Breast epithelium (tissue), 4 donors: Measurements from ENCODE around the gene LMTK3. TPM values are rescaled to one million over a fixed set of nuclear protein-coding genes. Genes with fewer than 3 reads are reported as not detected.

Experiments
- DNase-seq, 2 donors: peaks; one replicate each; pipeline ENCODE4 v3.0.0-alpha.2; 2019; ENCODE audit warnings: low spot score in 2 of 2
- H3K27ac ChIP-seq, 2 donors: fragments of 200-600 bp; sonication (generic) in 1 of 2; one replicate each; pipeline ENCODE4 v1.5.1; 2016 to 2019; ENCODE audit warnings: mild to moderate bottlenecking in 1 of 2
- H3K27me3 ChIP-seq, 2 donors: fragments of 200-600 bp; sonication (generic) in 1 of 2; one replicate each; pipeline versions ENCODE4 v1.5.1 to v1.6.0; 2017 to 2019; ENCODE audit warnings: control low read depth in 1 of 2, mild to moderate bottlenecking in 1 of 2
- H3K36me3 ChIP-seq: fragments of 200-600 bp; one replicate; pipeline ENCODE4 v1.5.1; 2019
- H3K4me1 ChIP-seq, 2 donors: fragments of 200-600 bp; sonication (generic); one replicate each; pipeline ENCODE4 v1.5.1; 2016 to 2019; ENCODE audit warnings: control low read depth in 1 of 2
- H3K4me3 ChIP-seq, 3 donors: fragments of 200-600 bp; sonication (generic); 1 replicate in 2 of 3; 2 replicates in 1 of 3; pipeline ENCODE4 v1.5.1; 2016 to 2019; ENCODE audit warnings: mild to moderate bottlenecking in 3 of 3, moderate library complexity in 2 of 3
- H3K9me3 ChIP-seq, 2 donors: fragments of 200-600 bp; sonication (generic) in 1 of 2; one replicate each; pipeline ENCODE4 v1.5.1; 2016 to 2019; ENCODE audit warnings: control low read depth in 1 of 2
- CTCF ChIP-seq, 3 donors: fragments of 450-650 bp; IDR thresholded peaks; one replicate each; pipeline ENCODE4 v1.5.1; 2016 to 2017; ENCODE audit warnings: antibody characterized with exemption in 3 of 3, mild to moderate bottlenecking in 3 of 3, moderate library complexity in 3 of 3
- POLR2A ChIP-seq: fragments of 450-650 bp; IDR thresholded peaks from one replicate; pipeline ENCODE4 v1.6.1; 2016; ENCODE audit warnings: antibody characterized with exemption, mild to moderate bottlenecking, moderate library complexity
- POLR2AphosphoS5 ChIP-seq, 3 donors: sonication (generic); formaldehyde crosslinking; IDR thresholded peaks; one replicate each; pipeline ENCODE4 v1.6.1; 2017; ENCODE audit warnings: antibody characterized with exemption in 3 of 3
- intact Hi-C: fragments of 100-400 bp; cut with DNase I; formaldehyde crosslinking; loops from one replicate; pipeline ENCODE4 v1.15.1; 2023; ENCODE audit warnings: low total_unique reads
- total RNA-seq, 3 donors: library from RNA; depleted of rRNA; stranded (reverse); fragments of >200 nt; gene quantifications; one replicate each; pipeline ENCODE4 v1.1.0, GENCODE V29; 2016

Gene LMTK3
- total RNA-seq, 3 donors from 2014 or later: 1.3 to 2.9 TPM; not detected in 1

DNA sequence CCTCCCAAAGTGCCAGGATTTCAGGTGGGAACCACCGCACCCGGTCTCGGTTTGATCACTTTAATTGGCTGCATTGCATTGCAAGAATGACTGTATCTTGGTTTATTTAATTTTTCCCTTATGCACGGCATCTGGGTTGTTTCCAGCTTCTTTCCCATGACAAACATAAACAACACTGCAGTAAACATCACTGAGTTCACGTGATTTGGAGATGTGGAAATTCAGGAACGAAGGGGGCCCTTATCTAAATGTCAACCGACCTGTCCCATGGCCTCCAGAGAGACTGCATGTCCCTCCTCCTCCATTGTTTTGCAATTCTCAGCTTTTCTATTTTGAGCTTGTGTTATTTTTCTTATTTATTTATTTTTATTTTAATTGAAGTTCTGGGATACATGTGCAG, 25.9 kb upstream of the LMTK3 start:
- Histone ChIP-seq H3K27ac (no peak overlapping the region), H3K4me1 (no peaks in the 10 kb centered on the region), H3K36me3 (no peaks in the 10 kb centered on the region), H3K9me3 (no peaks in the 10 kb centered on the region), H3K27me3 (no peaks in the 10 kb centered on the region), H3K4me3 (no peak overlapping the region)
- TF ChIP-seq POLR2AphosphoS5 (IDR thresholded peaks at IDR 0.05): no peak
- no peak for TF ChIP-seq CTCF (IDR thresholded peaks at IDR 0.05)
- no peak for TF ChIP-seq POLR2A
- intact Hi-C loops: no loop called here
- no peak for DNase-seq

- TF ChIP-seq POLR2AphosphoS5 (IDR thresholded peaks at IDR 0.05): no peak
- TF ChIP-seq POLR2A: no peak
- no peak for TF ChIP-seq CTCF (IDR thresholded peaks at IDR 0.05)
- Histone ChIP-seq H3K27me3 (no peaks in the 10 kb centered on the region), H3K9me3 (peaks cover 0 to under 1% of the 10 kb centered on the region in 2 donors), H3K4me1 (no peaks in the 10 kb centered on the region), H3K4me3 (no peak overlapping the region), H3K27ac (no peak overlapping the region), H3K36me3 (no peaks in the 10 kb centered on the region)
- intact Hi-C loops: no loop called here
- DNase-seq: no peak
Measured at GRCh38 chr19:48533770-48534169, 22.1 kb upstream of the LMTK3 start.

DNA sequence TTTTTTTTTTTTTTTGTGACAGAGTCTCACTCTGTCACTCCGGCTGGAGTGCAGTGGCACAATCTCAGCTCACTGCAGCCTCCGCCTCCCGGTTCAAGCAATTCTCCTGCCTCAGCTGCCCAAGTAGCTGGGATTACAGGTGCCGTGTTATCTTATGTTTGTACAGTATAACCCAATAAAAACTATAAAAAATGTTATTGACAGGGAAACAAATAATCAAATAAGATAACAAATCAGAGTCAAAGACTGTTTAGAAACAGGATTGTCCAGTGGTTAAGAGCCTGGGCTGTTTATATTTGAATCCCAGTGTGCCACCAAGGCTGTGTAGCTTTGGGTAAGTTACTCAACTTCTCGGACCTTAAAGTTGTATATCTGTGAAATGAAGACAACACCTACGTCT, 19.1 kb upstream of the LMTK3 start:
- Histone ChIP-seq H3K27me3 (no peaks in the 10 kb centered on the region), H3K4me3 (no peak overlapping the region), H3K9me3 (peaks cover 11 to 25% of the 10 kb centered on the region in 2 donors), H3K4me1 (no peaks in the 10 kb centered on the region), H3K36me3 (no peaks in the 10 kb centered on the region), H3K27ac (no peak overlapping the region)
- intact Hi-C loops: no loop called here
- TF ChIP-seq POLR2A (no peak), POLR2AphosphoS5 (IDR thresholded peaks at IDR 0.05) (no peak), CTCF (IDR thresholded peaks at IDR 0.05) (no peak)
- DNase-seq: no peak

- no peak overlapping the region for H3K27ac ChIP-seq
- TF ChIP-seq POLR2AphosphoS5 (IDR thresholded peaks at IDR 0.05) (no peak), POLR2A (no peak), CTCF (IDR thresholded peaks at IDR 0.05) (no peak)
- peaks cover 11 to 25% of the 10 kb centered on the region in 2 donors for H3K9me3 ChIP-seq
- intact Hi-C loops: no loop called here
- H3K4me3 ChIP-seq: no peak overlapping the region
- H3K36me3 ChIP-seq: no peaks in the 10 kb centered on the region
- H3K4me1 ChIP-seq: no peaks in the 10 kb centered on the region
- H3K27me3 ChIP-seq: no peaks in the 10 kb centered on the region
- no peak for DNase-seq
Measured at GRCh38 chr19:48530066-48530720, 18.6 kb upstream of the LMTK3 start.

- no peaks in the 10 kb centered on the region for H3K4me1 ChIP-seq
- intact Hi-C loops: no loop called here
- no peaks in the 10 kb centered on the region for H3K27me3 ChIP-seq
- no peak for TF ChIP-seq POLR2AphosphoS5 (IDR thresholded peaks at IDR 0.05)
- TF ChIP-seq POLR2A: no peak
- no peak for TF ChIP-seq CTCF (IDR thresholded peaks at IDR 0.05)
- DNase-seq: no peak
- H3K4me3 ChIP-seq: no peak overlapping the region
- no peaks in the 10 kb centered on the region for H3K36me3 ChIP-seq
- H3K27ac ChIP-seq: no peak overlapping the region
- H3K9me3 ChIP-seq: peaks cover 17 to 28% of the 10 kb centered on the region in 2 donors
Measured at GRCh38 chr19:48529156-48529555, 17.5 kb upstream of the LMTK3 start.
